Lower leg skin (tissue), 3 donors: ENCODE measurements around the gene SHANK3.

Experiments
- CTCF ChIP-seq, 3 donors: fragments of 450-650 bp; IDR thresholded peaks; one replicate each; pipeline ENCODE4 v1.5.1; 2016; ENCODE audit warnings: antibody characterized with exemption in 3 of 3, mild to moderate bottlenecking in 3 of 3, moderate library complexity in 2 of 3
- POLR2A ChIP-seq, 2 donors: fragments of 450-650 bp; IDR thresholded peaks; one replicate each; pipeline ENCODE4 v1.6.1; 2016 to 2017; ENCODE audit warnings: antibody characterized with exemption in 2 of 2, mild to moderate bottlenecking in 1 of 2, moderate library complexity in 1 of 2

GRCh38 chr22:50641696-50642607, 30.7 kb upstream of the SHANK3 start:
- no peak for TF ChIP-seq POLR2A (IDR thresholded peaks at IDR 0.05)
- no peak for TF ChIP-seq CTCF (IDR thresholded peaks at IDR 0.05)
